SU-DHL-6 (cell line): ENCODE measurements around the gene CD36.

Source experiments
- H2AFZ ChIP-seq: fragments of 200-600 bp; sonication (generic); 2 replicates; pipeline ENCODE4 v1.6.1; 2014; ENCODE audit warnings: low read depth, mild to moderate bottlenecking, moderate library complexity, mixed read lengths, antibody characterized with exemption, low read length; ENCODE audit not compliant: severe bottlenecking
- H3F3A ChIP-seq: fragments of 200-600 bp; shearing (Covaris generic); 2 replicates; pipeline ENCODE4 v1.6.0; 2016; ENCODE audit warnings: antibody characterized with exemption, mild to moderate bottlenecking; ENCODE audit not compliant: insufficient read depth
- H3K27ac ChIP-seq: fragments of 200-600 bp; sonication (generic); 2 replicates; pipeline ENCODE4 v1.5.1; 2016; ENCODE audit warnings: low read depth, mild to moderate bottlenecking, low read length, moderate library complexity, mixed read lengths
- H3K27me3 ChIP-seq: fragments of 200-600 bp; sonication (generic), shearing (Covaris generic); 2 replicates; pipeline ENCODE4 v1.6.0; 2014; ENCODE audit warnings: mild to moderate bottlenecking, low read length
- H3K36me3 ChIP-seq: fragments of 200-600 bp; sonication (generic); 2 replicates; pipeline ENCODE4 v1.6.1; 2014; ENCODE audit warnings: mild to moderate bottlenecking, low read length, mixed read lengths
- H3K4me2 ChIP-seq: fragments of 300-600, 200-600 bp; shearing (Covaris generic), sonication (generic); 2 replicates; pipeline ENCODE4 v1.6.0; 2014; ENCODE audit warnings: low read length, low read depth, mild to moderate bottlenecking; ENCODE audit not compliant: poor library complexity, severe bottlenecking
- H3K4me3 ChIP-seq: fragments of 200-600 bp; sonication (generic); 2 replicates; pipeline ENCODE4 v1.5.1; 2014; ENCODE audit warnings: antibody characterized with exemption, low read length, mild to moderate bottlenecking, mixed read lengths; ENCODE audit not compliant: insufficient read depth, poor library complexity, severe bottlenecking
- H3K79me2 ChIP-seq: fragments of 200-600 bp; sonication (generic); 2 replicates; pipeline ENCODE4 v1.6.1; 2014; ENCODE audit warnings: mild to moderate bottlenecking, low read length, moderate library complexity; ENCODE audit not compliant: insufficient read depth
- H3K9ac ChIP-seq: fragments of 200-600 bp; sonication (generic); 2 replicates; pipeline ENCODE4 v1.7.0; 2014; ENCODE audit warnings: mild to moderate bottlenecking, low read length
- H3K9me2 ChIP-seq: fragments of 200-600 bp; sonication (generic); replicated peaks from 2 replicates; pipeline ENCODE4 v1.6.1; 2014; ENCODE audit warnings: low read length; ENCODE audit not compliant: insufficient read depth
- H3K9me3 ChIP-seq: fragments of 200-600 bp; sonication (generic); 2 replicates; pipeline ENCODE4 v1.6.1; 2014; ENCODE audit warnings: low read length, mixed read lengths; ENCODE audit not compliant: insufficient read depth
- H4K20me1 ChIP-seq: fragments of 200-600 bp; sonication (generic); 2 replicates; pipeline ENCODE4 v1.6.1; 2014; ENCODE audit warnings: low read depth, mild to moderate bottlenecking, antibody characterized with exemption, low read length, moderate library complexity, mixed read lengths
- EZH2phosphoT487 ChIP-seq: fragments of 200-600 bp; sonication (generic), shearing (Covaris generic); conservative IDR thresholded peaks from 2 replicates; pipeline ENCODE4 v1.6.1; 2018; ENCODE audit warnings: mild to moderate bottlenecking, antibody characterized with exemption, low read length, moderate library complexity, mixed read lengths
- TF ChIP-seq, protein P1 (sequence below): fragments of 200-600 bp; sonication (generic); IDR thresholded peaks from one replicate; pipeline ENCODE4 v1.5.1; 2017; ENCODE audit warnings: antibody characterized with exemption, mild to moderate bottlenecking, low read length, moderate library complexity; ENCODE audit not compliant: insufficient read depth, poor library complexity, severe bottlenecking

Gene CD36

DNA sequence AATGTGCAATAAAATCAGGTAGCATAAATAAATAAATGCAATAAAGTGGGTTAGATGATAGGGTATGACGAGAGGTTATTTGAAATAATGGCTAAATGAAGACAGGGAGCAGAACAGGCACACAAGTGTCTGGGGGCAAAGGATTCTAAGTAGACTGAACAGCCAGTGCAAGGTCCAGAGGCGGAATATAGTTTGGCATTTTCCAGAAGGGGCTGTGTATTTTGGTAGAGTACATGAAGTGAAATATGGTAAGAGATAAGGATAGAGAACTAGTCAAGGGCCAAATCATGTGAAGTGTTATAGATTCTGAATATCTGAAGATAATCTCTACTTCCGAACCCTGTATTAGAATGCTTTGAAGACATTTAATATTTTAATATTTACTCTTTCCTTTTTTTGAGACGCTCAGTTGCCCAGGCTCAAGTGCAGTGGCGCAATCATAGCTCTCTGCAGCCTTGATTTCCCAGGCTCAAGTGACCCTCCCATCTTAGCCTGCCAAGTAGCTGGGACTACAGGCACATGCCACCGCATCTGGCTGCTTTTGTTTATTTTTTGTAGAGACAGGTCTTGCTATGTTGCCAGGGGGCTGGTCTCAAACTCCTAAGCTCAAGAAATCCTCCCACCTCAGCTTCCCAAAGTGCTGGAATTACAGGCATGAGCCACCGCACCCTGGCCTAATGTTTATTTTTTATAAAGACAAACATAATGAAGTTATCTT lies 44.4 kb upstream of the CD36 start:
- no peak overlapping the region for H3K4me2 ChIP-seq

DNA sequence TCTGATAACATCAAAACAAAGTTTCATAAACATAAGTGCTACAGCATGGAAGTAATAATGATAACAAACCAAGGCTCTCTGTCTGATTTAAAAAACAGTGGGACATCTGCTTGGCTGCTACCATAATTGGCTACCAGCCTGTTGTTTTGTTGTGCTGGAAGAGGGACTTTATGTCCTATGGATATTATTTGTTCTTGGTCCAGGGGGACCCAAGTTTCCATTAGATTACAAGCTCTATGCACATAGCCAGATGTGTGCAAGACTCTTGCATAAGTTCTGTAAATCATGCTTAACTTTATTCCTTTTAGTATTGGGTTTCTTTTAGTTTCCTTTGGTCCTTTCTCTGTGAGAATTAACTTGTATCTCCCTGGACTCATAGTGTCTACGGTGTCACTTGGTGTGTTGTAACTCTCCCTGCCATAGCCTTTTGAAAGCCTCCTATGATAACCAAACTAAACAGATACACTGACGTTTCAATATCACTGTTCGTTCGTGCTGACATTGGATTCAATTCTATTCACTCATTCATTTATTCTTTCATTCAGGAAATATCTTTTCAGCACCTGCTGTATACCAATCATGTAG lies 41.4 kb upstream of the CD36 start:
- Histone ChIP-seq H3F3A (no peaks in the 10 kb centered on the region), H3K9me3 (no peaks in the 10 kb centered on the region), H3K9ac (no peak overlapping the region), H3K27me3 (no peaks in the 10 kb centered on the region), H3K36me3 (no peaks in the 10 kb centered on the region), H3K27ac (no peak overlapping the region), H3K79me2 (no peaks in the 10 kb centered on the region), H2AFZ (no peak overlapping the region), H3K4me3 (no peak overlapping the region), H3K4me2 (no peak overlapping the region), H3K9me2 (no peaks in the 10 kb centered on the region; the same call in 1 of the 2 replicates), H4K20me1 (no peaks in the 10 kb centered on the region)
- TF ChIP-seq, protein P1, sequence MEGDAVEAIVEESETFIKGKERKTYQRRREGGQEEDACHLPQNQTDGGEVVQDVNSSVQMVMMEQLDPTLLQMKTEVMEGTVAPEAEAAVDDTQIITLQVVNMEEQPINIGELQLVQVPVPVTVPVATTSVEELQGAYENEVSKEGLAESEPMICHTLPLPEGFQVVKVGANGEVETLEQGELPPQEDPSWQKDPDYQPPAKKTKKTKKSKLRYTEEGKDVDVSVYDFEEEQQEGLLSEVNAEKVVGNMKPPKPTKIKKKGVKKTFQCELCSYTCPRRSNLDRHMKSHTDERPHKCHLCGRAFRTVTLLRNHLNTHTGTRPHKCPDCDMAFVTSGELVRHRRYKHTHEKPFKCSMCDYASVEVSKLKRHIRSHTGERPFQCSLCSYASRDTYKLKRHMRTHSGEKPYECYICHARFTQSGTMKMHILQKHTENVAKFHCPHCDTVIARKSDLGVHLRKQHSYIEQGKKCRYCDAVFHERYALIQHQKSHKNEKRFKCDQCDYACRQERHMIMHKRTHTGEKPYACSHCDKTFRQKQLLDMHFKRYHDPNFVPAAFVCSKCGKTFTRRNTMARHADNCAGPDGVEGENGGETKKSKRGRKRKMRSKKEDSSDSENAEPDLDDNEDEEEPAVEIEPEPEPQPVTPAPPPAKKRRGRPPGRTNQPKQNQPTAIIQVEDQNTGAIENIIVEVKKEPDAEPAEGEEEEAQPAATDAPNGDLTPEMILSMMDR, result no peak
- no peak for TF ChIP-seq EZH2phosphoT487

More for the DNA sequence above, 44.4 kb upstream of the CD36 start:
- Histone ChIP-seq H4K20me1 (no peaks in the 10 kb centered on the region), H3K4me3 (no peak overlapping the region), H3K27ac (no peak overlapping the region), H3K79me2 (no peaks in the 10 kb centered on the region), H3K36me3 (no peaks in the 10 kb centered on the region), H3F3A (no peaks in the 10 kb centered on the region), H3K9me2 (no peaks in the 10 kb centered on the region; the same call in 1 of the 2 replicates), H3K9ac (no peak overlapping the region), H2AFZ (no peak overlapping the region), H3K27me3 (no peaks in the 10 kb centered on the region), H3K9me3 (no peaks in the 10 kb centered on the region)
- TF ChIP-seq, protein P1, result no peak
- TF ChIP-seq EZH2phosphoT487, result no peak

DNA sequence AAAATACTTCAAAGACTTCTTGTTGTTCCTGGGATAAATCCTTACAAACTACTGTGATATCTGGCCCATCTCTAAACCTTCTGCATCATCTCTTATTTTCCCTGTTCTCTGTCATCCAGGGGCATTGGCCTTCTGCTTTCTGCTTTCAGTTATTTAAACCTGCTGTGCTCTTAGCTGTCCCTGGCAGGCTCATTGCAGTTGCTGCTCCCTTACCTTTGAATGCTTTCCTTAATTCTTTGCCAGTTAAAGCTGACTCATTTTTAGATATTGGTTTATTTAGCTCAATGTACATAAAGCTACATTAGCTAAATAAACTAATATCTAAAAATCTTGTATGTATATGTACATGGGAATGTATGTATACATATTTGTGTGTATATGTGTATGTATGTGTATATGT lies 40.6 kb upstream of the CD36 start:
- TF ChIP-seq, protein P1, result no peak
- no peak for TF ChIP-seq EZH2phosphoT487
- Histone ChIP-seq H3K79me2 (no peaks in the 10 kb centered on the region), H3K27me3 (no peaks in the 10 kb centered on the region), H3K4me2 (no peak overlapping the region), H3K9ac (no peak overlapping the region), H3K9me3 (no peaks in the 10 kb centered on the region), H3K27ac (no peak overlapping the region), H3K4me3 (no peak overlapping the region), H3F3A (no peaks in the 10 kb centered on the region), H3K36me3 (no peaks in the 10 kb centered on the region), H2AFZ (no peak overlapping the region), H3K9me2 (no peaks in the 10 kb centered on the region; the same call in 1 of the 2 replicates), H4K20me1 (no peaks in the 10 kb centered on the region)
